Ascending aorta (tissue), 2 donors: ENCODE results near the gene DHRS11. TPM values are rescaled to one million over a fixed set of nuclear protein-coding genes. Genes with fewer than 3 reads are reported as not detected.

Experiments used
- DNase-seq, 2 donors: peaks; one replicate each; pipeline ENCODE4 v3.0.0-alpha.2; 2019; ENCODE audit warnings: low spot score in 2 of 2
- H3K27ac ChIP-seq, 2 donors: fragments of 200-600 bp; sonication (generic); one replicate each; pipeline ENCODE4 v1.5.1; 2016 to 2017; ENCODE audit warnings: mild to moderate bottlenecking in 1 of 2
- H3K27me3 ChIP-seq: fragments of 200-600 bp; sonication (generic); one replicate; pipeline ENCODE4 v1.5.1; 2017
- H3K36me3 ChIP-seq, 2 donors: fragments of 200-600 bp; sonication (generic); one replicate each; pipeline ENCODE4 v1.5.1; 2016
- H3K4me1 ChIP-seq, 2 donors: fragments of 200-600 bp; sonication (generic); one replicate each; pipeline ENCODE4 v1.5.1; 2016 to 2017; ENCODE audit warnings: mild to moderate bottlenecking in 1 of 2
- H3K4me3 ChIP-seq, 2 donors: fragments of 200-600 bp; sonication (generic); one replicate each; pipeline ENCODE4 v1.5.1; 2016 to 2017; ENCODE audit warnings: mild to moderate bottlenecking in 1 of 2
- H3K9me3 ChIP-seq, 2 donors: fragments of 200-600 bp; sonication (generic); one replicate each; pipeline ENCODE4 v1.5.1; 2016
- CTCF ChIP-seq, 3 experiments: fragments of 200-600 bp in 2 of 3; fragments of 450-650 bp in 1 of 3; sonication (generic) in 2 of 3; IDR thresholded peaks; one replicate each; pipeline ENCODE4 v1.5.1; 2016 to 2019; ENCODE audit warnings: antibody characterized with exemption in 3 of 3, mild to moderate bottlenecking in 1 of 3, moderate library complexity in 1 of 3
- intact Hi-C: fragments of 100-400 bp; cut with DNase I; formaldehyde crosslinking; loops from one replicate; pipeline ENCODE4 v1.15.1; 2023
- total RNA-seq: library from RNA; depleted of rRNA; stranded (reverse); fragments of >200 nt; gene quantifications from one replicate; pipeline ENCODE4 v1.1.0, GENCODE V29; 2016

DHRS11 gene
- total RNA-seq, 1 donor from 2014 or later: 11.8 TPM

GRCh38 chr17:36608280-36608679, 16.6 kb downstream of the DHRS11 start:
- no peaks in the 10 kb centered on the region for H3K9me3 ChIP-seq
- no peak for DNase-seq
- peaks cover 0 to 4% of the 10 kb centered on the region in 2 donors for H3K4me1 ChIP-seq
- H3K27ac ChIP-seq: no peak overlapping the region
- intact Hi-C loops: no loop called here
- TF ChIP-seq CTCF (IDR thresholded peaks at IDR 0.05): no peak
- H3K27me3 ChIP-seq: no peaks in the 10 kb centered on the region
- no peak overlapping the region for H3K4me3 ChIP-seq
- H3K36me3 ChIP-seq: no peaks in the 10 kb centered on the region

GRCh38 chr17:36608794-36609497, 17.3 kb downstream of the DHRS11 start:
- intact Hi-C loops: no loop called here

DNA sequence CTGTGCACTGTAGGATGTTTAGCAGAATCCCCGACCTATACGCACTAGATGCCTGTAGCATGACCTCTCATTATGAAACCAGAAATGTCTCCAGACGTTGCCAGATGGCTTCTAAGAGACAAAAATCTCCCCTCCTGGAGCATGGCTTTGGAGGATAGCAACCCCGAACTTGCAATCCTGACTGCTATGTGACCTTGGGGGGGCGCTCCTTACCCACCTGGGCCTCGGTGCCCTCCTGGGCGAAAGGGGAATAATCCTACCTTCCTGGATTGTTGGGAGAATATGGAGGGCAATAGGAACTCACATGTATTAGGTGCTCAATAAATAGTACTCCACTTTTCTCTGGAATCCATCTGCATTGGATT, 17.8 kb downstream of the DHRS11 start:
- Histone ChIP-seq H3K4me1 (peaks cover 0 to 3% of the 10 kb centered on the region in 2 donors), H3K27ac (no peak overlapping the region), H3K36me3 (no peaks in the 10 kb centered on the region), H3K4me3 (no peak overlapping the region), H3K9me3 (no peaks in the 10 kb centered on the region), H3K27me3 (no peaks in the 10 kb centered on the region)
- intact Hi-C loops: no loop called here
- DNase-seq: no peak
- TF ChIP-seq CTCF (IDR thresholded peaks at IDR 0.05): no peak

More at GRCh38 chr17:36608794-36609497, 17.3 kb downstream of the DHRS11 start:
- Histone ChIP-seq H3K4me3 (no peak overlapping the region), H3K4me1 (peaks cover 0 to 3% of the 10 kb centered on the region in 2 donors), H3K27ac (no peak overlapping the region), H3K36me3 (no peaks in the 10 kb centered on the region), H3K9me3 (no peaks in the 10 kb centered on the region), H3K27me3 (no peaks in the 10 kb centered on the region)
- no peak for DNase-seq
- TF ChIP-seq CTCF (IDR thresholded peaks at IDR 0.05): peak; percentile 3 to 43 (median 20)

DNA sequence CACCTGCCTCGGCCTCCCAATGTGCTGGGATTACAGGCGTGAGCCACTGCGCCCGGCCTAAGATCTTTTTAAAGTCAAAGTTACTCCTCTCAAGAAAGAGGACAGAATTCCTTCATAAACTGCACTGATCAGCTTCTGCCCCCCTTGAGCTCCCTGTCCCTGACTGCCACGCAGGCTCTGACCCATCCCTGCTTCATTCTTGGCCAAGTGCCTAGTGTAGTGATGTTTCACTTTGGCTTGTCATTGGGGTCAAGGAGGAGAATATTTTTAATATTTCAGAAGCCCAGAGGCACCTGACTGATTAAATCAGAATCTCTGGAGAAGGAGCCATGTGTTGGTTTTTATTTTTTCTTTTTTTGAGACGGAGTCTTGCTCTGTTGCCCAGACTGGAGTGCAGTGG, 18.8 kb downstream of the DHRS11 start:
- peaks cover 0 to 3% of the 10 kb centered on the region in 2 donors for H3K4me1 ChIP-seq
- DNase-seq: no peak
- no peaks in the 10 kb centered on the region for H3K9me3 ChIP-seq
- H3K27ac ChIP-seq: no peak overlapping the region
- no peaks in the 10 kb centered on the region for H3K27me3 ChIP-seq
- TF ChIP-seq CTCF (IDR thresholded peaks at IDR 0.05): no peak
- no peak overlapping the region for H3K4me3 ChIP-seq
- H3K36me3 ChIP-seq: no peaks in the 10 kb centered on the region
- intact Hi-C loops: no loop called here

DNA sequence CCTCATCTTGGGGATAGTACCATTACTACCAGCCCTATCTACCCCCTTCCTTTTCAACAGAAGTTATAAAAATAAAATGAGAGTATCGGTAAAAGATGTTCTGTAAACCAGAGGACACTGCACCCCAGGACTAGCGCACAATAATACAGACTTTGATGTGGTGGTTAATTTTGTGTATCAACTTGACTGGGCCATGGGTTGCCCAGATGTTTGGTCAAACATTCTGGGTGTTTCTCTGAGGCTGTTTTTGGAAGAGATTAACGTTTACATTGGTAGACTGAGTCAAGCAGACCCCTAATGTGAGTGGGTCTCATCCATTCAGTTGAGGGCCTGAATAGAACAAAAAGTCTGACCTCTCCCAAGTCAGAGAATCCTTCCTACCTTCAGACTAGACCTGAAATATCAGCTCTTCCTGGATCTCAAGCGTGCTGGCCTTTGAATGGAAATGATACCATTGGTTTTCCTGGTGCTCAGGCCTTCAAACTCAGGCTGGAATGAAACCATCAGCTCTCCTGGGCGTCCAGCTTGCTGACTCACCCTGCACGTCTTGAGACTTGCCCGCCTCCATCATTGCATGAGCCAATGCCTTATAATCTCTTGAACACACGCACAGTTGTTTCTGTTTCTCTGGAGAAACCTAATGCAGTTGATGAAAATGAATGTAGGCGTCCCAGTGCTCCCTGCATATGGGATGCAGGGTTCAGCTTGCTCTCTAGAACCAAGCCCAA, 19.8 kb downstream of the DHRS11 start:
- Histone ChIP-seq H3K36me3 (no peaks in the 10 kb centered on the region), H3K27me3 (no peaks in the 10 kb centered on the region), H3K27ac (no peak overlapping the region), H3K4me1 (peaks cover 0 to 3% of the 10 kb centered on the region in 2 donors), H3K9me3 (no peaks in the 10 kb centered on the region), H3K4me3 (no peak overlapping the region)
- TF ChIP-seq CTCF (IDR thresholded peaks at IDR 0.05): no peak
- intact Hi-C loops: no loop called here
- no peak for DNase-seq
